AML-193 (cell line): ENCODE data around the gene DNAH8.

ENCODE experiments used
- DNase-seq, 2 experiments: peaks; one replicate each; lab custom pipeline; 2025; lab: John Stamatoyannopoulos, UW

The DNAH8 gene

GRCh38 chr6:38702558-38703397, 12.3 kb upstream of the DNAH8 start, which contains the start of gene GLO1:
Gene GLO1, minus strand, starts transcription at chr6:38703145. Its CDS starts 91 bp downstream, at chr6:38703054.
- DNase-seq, result peak; percentile 99

GRCh38 chr6:38703949-38704590, 11.0 kb upstream of the DNAH8 start:
- no peak for DNase-seq

GRCh38 chr6:38705924-38706323, 9.2 kb upstream of the DNAH8 start:
- no peak for DNase-seq

- DNase-seq, result no peak
Measured at GRCh38 chr6:38708496-38708895, 6.6 kb upstream of the DNAH8 start.

- peak; percentile 82 to 91 for DNase-seq
Measured at GRCh38 chr6:38713812-38714211, 1.3 kb upstream of the DNAH8 start.

GRCh38 chr6:38714239-38715015, 684 bp upstream of the DNAH8 start:
- no peak for DNase-seq

GRCh38 chr6:38716825-38717224, 1.7 kb downstream of the DNAH8 start:
- DNase-seq, result no peak

GRCh38 chr6:38719358-38719757, 4.2 kb downstream of the DNAH8 start:
- no peak for DNase-seq

GRCh38 chr6:38720295-38720694, 5.2 kb downstream of the DNAH8 start:
- DNase-seq, result no peak

GRCh38 chr6:38722038-38722437, 6.9 kb downstream of the DNAH8 start:
- no peak for DNase-seq

GRCh38 chr6:38722727-38723334, 7.7 kb downstream of the DNAH8 start:
- no peak for DNase-seq

GRCh38 chr6:38723783-38724182, 8.7 kb downstream of the DNAH8 start:
- DNase-seq, result no peak

GRCh38 chr6:38724343-38724742, 9.2 kb downstream of the DNAH8 start:
- no peak for DNase-seq

GRCh38 chr6:38725414-38726183, 10.5 kb downstream of the DNAH8 start:
- DNase-seq, result no peak

- no peak for DNase-seq
Measured at GRCh38 chr6:38728203-38728602, 13.1 kb downstream of the DNAH8 start.

- no peak for DNase-seq
Measured at GRCh38 chr6:38730140-38730862, 15.2 kb downstream of the DNAH8 start.

- no peak for DNase-seq
Measured at GRCh38 chr6:38736951-38737350, 21.8 kb downstream of the DNAH8 start.

- DNase-seq, result no peak
Measured at GRCh38 chr6:38738261-38738660, 23.1 kb downstream of the DNAH8 start.

GRCh38 chr6:38739532-38739931, 24.4 kb downstream of the DNAH8 start:
- DNase-seq, result peak; percentile 33 to 36

GRCh38 chr6:38749473-38749872, 34.4 kb downstream of the DNAH8 start:
- DNase-seq, result no peak
